ENCODE measurements around the gene TMEM117. TPM values are rescaled to one million over a fixed set of nuclear protein-coding genes. Genes with fewer than 3 reads are reported as not detected.

Gene TMEM117
- total RNA-seq, 2 experiments from 2014 or later = 0.95 to 7.1 TPM

DNA sequence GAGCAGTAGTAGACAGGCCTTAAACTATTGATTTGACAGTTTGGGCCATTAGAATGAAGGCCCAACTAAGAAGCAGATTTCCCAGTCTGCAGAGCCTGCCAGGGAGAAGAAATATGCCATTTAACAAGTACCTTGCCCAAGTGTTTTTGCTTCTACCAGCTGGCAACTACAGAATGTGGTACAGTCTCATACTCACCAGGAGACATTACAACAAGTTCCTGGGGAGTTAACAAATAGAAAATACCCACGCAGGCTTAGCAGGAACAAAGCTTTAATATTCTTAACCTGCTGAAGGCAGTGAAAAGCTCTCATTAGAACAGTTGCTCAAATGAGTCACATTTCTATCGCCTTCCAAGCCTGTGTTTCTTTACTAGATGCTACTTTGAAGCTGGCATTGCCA, 241.0 kb downstream of the TMEM117 start:
- ChIA-PET POLR2A (interaction anchor here (0.5 to 1.1 kb wide), 2 partner anchors 9 to 343 kb away, joined by 3 to 5 read pairs; no protein-coding TSS in a partner anchor), CTCF (ENCODE audit: unreplicated experiment) (no interaction called here)
- Histone ChIP-seq H4K20me1 (ENCODE audit: insufficient read depth, low read length) (no peaks in the 10 kb centered on the region), H3K9me3 (ENCODE audit: low read length) (no peaks in the 10 kb centered on the region), H3K36me3 (ENCODE audit: insufficient read depth, low read length) (no peaks in the 10 kb centered on the region), H3K9me2 (ENCODE audit: insufficient read depth, low read length) (no peaks in the 10 kb centered on the region), H3K4me1 (ENCODE audit: insufficient read depth, low read length, poor library complexity, severe bottlenecking) (no peaks in the 10 kb centered on the region), H3K79me2 (ENCODE audit: insufficient read depth, low read depth, low read length) (no peaks in the 10 kb centered on the region), H3K4me2 (ENCODE audit: low read length) (no peak overlapping the region), H2AFZ (ENCODE audit: low read length) (no peak overlapping the region), H3K27ac (ENCODE audit: low read depth, low read length, poor library complexity, severe bottlenecking) (no peak overlapping the region), H3K4me3 (ENCODE audit: low read depth, low read length, poor library complexity, severe bottlenecking) (no peak overlapping the region)
- BruUV-seq (replicated peaks) = no TSS peak
- TF ChIP-seq EZH2phosphoT487 (IDR thresholded peaks at IDR 0.05; ENCODE audit: borderline replicate concordance, low read depth, low read length) = no peak
- TF ChIP-seq, protein P1, sequence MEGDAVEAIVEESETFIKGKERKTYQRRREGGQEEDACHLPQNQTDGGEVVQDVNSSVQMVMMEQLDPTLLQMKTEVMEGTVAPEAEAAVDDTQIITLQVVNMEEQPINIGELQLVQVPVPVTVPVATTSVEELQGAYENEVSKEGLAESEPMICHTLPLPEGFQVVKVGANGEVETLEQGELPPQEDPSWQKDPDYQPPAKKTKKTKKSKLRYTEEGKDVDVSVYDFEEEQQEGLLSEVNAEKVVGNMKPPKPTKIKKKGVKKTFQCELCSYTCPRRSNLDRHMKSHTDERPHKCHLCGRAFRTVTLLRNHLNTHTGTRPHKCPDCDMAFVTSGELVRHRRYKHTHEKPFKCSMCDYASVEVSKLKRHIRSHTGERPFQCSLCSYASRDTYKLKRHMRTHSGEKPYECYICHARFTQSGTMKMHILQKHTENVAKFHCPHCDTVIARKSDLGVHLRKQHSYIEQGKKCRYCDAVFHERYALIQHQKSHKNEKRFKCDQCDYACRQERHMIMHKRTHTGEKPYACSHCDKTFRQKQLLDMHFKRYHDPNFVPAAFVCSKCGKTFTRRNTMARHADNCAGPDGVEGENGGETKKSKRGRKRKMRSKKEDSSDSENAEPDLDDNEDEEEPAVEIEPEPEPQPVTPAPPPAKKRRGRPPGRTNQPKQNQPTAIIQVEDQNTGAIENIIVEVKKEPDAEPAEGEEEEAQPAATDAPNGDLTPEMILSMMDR (conservative IDR thresholded peaks at IDR 0.05; ENCODE audit: low read length) = no peak
- no peak for DNase-seq (ENCODE audit: low spot score)
- intact Hi-C loops (cut with micrococcal nuclease; ENCODE audit: unreplicated experiment) = no loop called here

DNA sequence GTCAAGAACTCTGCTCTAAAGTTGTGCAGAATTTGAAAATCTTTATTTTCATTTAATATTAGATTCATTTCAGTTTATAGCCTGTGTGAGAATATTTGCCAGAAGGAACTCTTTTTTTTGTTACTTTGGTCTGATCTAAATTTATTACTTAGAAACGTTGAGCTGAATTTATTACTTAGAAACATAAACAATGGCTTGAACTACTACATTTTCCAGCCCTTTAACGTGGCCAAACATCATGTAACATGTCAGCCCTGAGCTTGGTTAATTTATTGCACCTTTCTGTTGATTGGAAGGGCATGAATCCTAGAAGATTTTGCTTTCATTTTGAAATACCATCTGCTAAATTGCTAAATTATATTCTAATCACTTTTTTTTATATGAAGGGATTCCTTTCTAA, 241.4 kb downstream of the TMEM117 start:
- no peak overlapping the region for H2AFZ ChIP-seq (ENCODE audit: low read length)
- H3K9me3 ChIP-seq (ENCODE audit: low read length) = no peaks in the 10 kb centered on the region
- BruUV-seq (replicated peaks) = no TSS peak
- no peaks in the 10 kb centered on the region for H3K9me2 ChIP-seq (ENCODE audit: insufficient read depth, low read length)
- no peak overlapping the region for H3K4me2 ChIP-seq (ENCODE audit: low read length)
- no peak overlapping the region for H3K27ac ChIP-seq (ENCODE audit: low read depth, low read length, poor library complexity, severe bottlenecking)
- ChIA-PET CTCF (ENCODE audit: unreplicated experiment) (no interaction called here), POLR2A (interaction anchor here (0.5 to 1.1 kb wide), 3 partner anchors 9 to 343 kb away, joined by 3 to 5 read pairs (median 3); no protein-coding TSS in a partner anchor)
- no peaks in the 10 kb centered on the region for H4K20me1 ChIP-seq (ENCODE audit: insufficient read depth, low read length)
- no peaks in the 10 kb centered on the region for H3K4me1 ChIP-seq (ENCODE audit: insufficient read depth, low read length, poor library complexity, severe bottlenecking)
- TF ChIP-seq, protein P1 (conservative IDR thresholded peaks at IDR 0.05; ENCODE audit: low read length) = no peak
- no peak for TF ChIP-seq EZH2phosphoT487 (IDR thresholded peaks at IDR 0.05; ENCODE audit: borderline replicate concordance, low read depth, low read length)
- no peak overlapping the region for H3K4me3 ChIP-seq (ENCODE audit: low read depth, low read length, poor library complexity, severe bottlenecking)
- H3K79me2 ChIP-seq (ENCODE audit: insufficient read depth, low read depth, low read length) = no peaks in the 10 kb centered on the region
- DNase-seq (ENCODE audit: low spot score) = no peak
- intact Hi-C loops (cut with micrococcal nuclease; ENCODE audit: unreplicated experiment) = no loop called here
- H3K36me3 ChIP-seq (ENCODE audit: insufficient read depth, low read length) = no peaks in the 10 kb centered on the region

DNA sequence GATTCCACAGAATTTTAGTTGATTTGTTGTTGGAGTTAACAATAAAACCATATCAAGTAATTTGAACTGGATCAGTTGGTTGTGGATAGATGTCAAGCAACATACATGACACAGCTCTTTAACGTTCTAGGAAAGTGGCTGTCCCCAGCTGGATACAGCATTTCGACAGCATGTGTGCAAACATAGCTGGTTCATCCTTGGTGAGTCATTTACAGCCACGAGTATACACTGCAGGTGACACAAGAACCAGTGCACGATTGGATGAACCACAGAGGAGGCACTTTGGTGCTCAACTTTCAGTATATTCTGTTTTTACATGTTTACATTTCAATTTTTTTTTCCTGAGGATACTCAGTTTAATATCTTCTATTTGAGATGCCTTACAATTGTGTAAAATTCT, 242.4 kb downstream of the TMEM117 start:
- Histone ChIP-seq H3K4me3 (ENCODE audit: low read depth, low read length, poor library complexity, severe bottlenecking) (no peak overlapping the region), H3K9me3 (ENCODE audit: low read length) (no peaks in the 10 kb centered on the region), H3K9me2 (ENCODE audit: insufficient read depth, low read length) (no peaks in the 10 kb centered on the region), H2AFZ (ENCODE audit: low read length) (no peak overlapping the region), H3K27ac (ENCODE audit: low read depth, low read length, poor library complexity, severe bottlenecking) (no peak overlapping the region), H4K20me1 (ENCODE audit: insufficient read depth, low read length) (no peaks in the 10 kb centered on the region), H3K4me1 (ENCODE audit: insufficient read depth, low read length, poor library complexity, severe bottlenecking) (no peaks in the 10 kb centered on the region), H3K36me3 (ENCODE audit: insufficient read depth, low read length) (no peaks in the 10 kb centered on the region), H3K79me2 (ENCODE audit: insufficient read depth, low read depth, low read length) (no peaks in the 10 kb centered on the region), H3K4me2 (ENCODE audit: low read length) (no peak overlapping the region)
- ChIA-PET CTCF (ENCODE audit: unreplicated experiment) (no interaction called here), POLR2A (no interaction called here)
- intact Hi-C loops (cut with micrococcal nuclease; ENCODE audit: unreplicated experiment) = no loop called here
- no peak for DNase-seq (ENCODE audit: low spot score)
- no peak for TF ChIP-seq EZH2phosphoT487 (IDR thresholded peaks at IDR 0.05; ENCODE audit: borderline replicate concordance, low read depth, low read length)
- TF ChIP-seq, protein P1 (conservative IDR thresholded peaks at IDR 0.05; ENCODE audit: low read length) = no peak
- BruUV-seq (replicated peaks) = no TSS peak

All from OCI-LY7 (cell line).